SK-N-SH treated with all-trans-retinoic acid at 6 μM for 48 hours (cell line): ENCODE data around the gene ZNF84.
A peak's percentile ranks its signal among the peaks of the same experiment; 100 is the strongest.

Source experiments
- ATAC-seq: fragments of 200-7000 bp; cut with Tn5 transposase; 3 replicates; pipeline ENCODE4 v1.9.1; 2020; ENCODE audit warnings: mild to moderate bottlenecking, moderate library complexity
- ARNTL ChIP-seq: fragments of 450-650 bp; formaldehyde crosslinking; IDR thresholded peaks from 2 replicates; pipeline ENCODE4 v1.5.0; 2020; ENCODE audit warnings: low read depth, mild to moderate bottlenecking, moderate library complexity, borderline replicate concordance
- BACH2 ChIP-seq: fragments of 250-450 bp; sonication (Bioruptor Pico); IDR thresholded peaks from 2 replicates; pipeline ENCODE4 v1.9.0; 2021; ENCODE audit warnings: mild to moderate bottlenecking, borderline replicate concordance
- CREB5 ChIP-seq: fragments of 250-450 bp; sonication (Bioruptor Pico); IDR thresholded peaks from 2 replicates; pipeline ENCODE4 v1.5.1; 2020; ENCODE audit warnings: low read depth, mild to moderate bottlenecking, moderate library complexity
- CSDC2 ChIP-seq: fragments of 250-450 bp; sonication (Bioruptor Pico); IDR thresholded peaks from 2 replicates; pipeline ENCODE4 v1.5.0; 2020; ENCODE audit warnings: mild to moderate bottlenecking, moderate library complexity
- GLIS3 ChIP-seq: fragments of 250-450 bp; sonication (Bioruptor Pico); IDR thresholded peaks from 2 replicates; pipeline ENCODE4 v1.5.0; 2020; ENCODE audit warnings: mild to moderate bottlenecking, moderate library complexity
- ISL1 ChIP-seq: fragments of 250-450 bp; sonication (Bioruptor Pico); IDR thresholded peaks from 2 replicates; pipeline ENCODE4 v2.1.2; 2022; ENCODE audit warnings: mild to moderate bottlenecking, moderate library complexity
- OSR1 ChIP-seq: fragments of 250-450 bp; sonication (Bioruptor Pico); IDR thresholded peaks from 2 replicates; pipeline ENCODE4 v1.8.0; 2022; ENCODE audit warnings: moderate library complexity, mild to moderate bottlenecking, inconsistent platforms
- PATZ1 ChIP-seq: fragments of 250-450 bp; sonication (Bioruptor Pico); IDR thresholded peaks from 2 replicates; pipeline ENCODE4 v1.8.0; 2020; ENCODE audit warnings: mild to moderate bottlenecking, moderate library complexity, borderline replicate concordance
- POU6F1 ChIP-seq: fragments of 250-450 bp; sonication (Bioruptor Pico); IDR thresholded peaks from 2 replicates; pipeline ENCODE4 v1.8.0; 2021; ENCODE audit warnings: low read depth, mild to moderate bottlenecking, moderate library complexity, borderline replicate concordance
- PPARA ChIP-seq: fragments of 250-450 bp; sonication (Bioruptor Pico); IDR thresholded peaks from 2 replicates; pipeline ENCODE4 v1.5.0; 2020; ENCODE audit warnings: mild to moderate bottlenecking, borderline replicate concordance
- RARB ChIP-seq: fragments of 250-450 bp; sonication (Bioruptor Pico); IDR thresholded peaks from 2 replicates; pipeline ENCODE4 v1.8.0; 2021; ENCODE audit warnings: mild to moderate bottlenecking, moderate library complexity
- SNAI2 ChIP-seq: fragments of 250-450 bp; sonication (Bioruptor Pico); IDR thresholded peaks from 2 replicates; pipeline ENCODE4 v1.5.0; 2020; ENCODE audit warnings: mild to moderate bottlenecking, moderate library complexity
- TOX ChIP-seq: fragments of 250-450 bp; sonication (Bioruptor Pico); IDR thresholded peaks from 2 replicates; pipeline ENCODE4 v1.8.0; 2021; ENCODE audit warnings: mild to moderate bottlenecking, moderate library complexity, borderline replicate concordance
- TSHZ2 ChIP-seq: fragments of 250-450 bp; sonication (Bioruptor Pico); IDR thresholded peaks from 2 replicates; pipeline ENCODE4 v1.5.0; 2020; ENCODE audit warnings: mild to moderate bottlenecking, moderate library complexity
- ZFP3 ChIP-seq: fragments of 250-450 bp; sonication (Bioruptor Pico); IDR thresholded peaks from 2 replicates; pipeline ENCODE4 v1.5.0; 2020; ENCODE audit warnings: mild to moderate bottlenecking, moderate library complexity
- ZFP30 ChIP-seq: fragments of 450-650 bp; formaldehyde crosslinking; IDR thresholded peaks from 2 replicates; pipeline ENCODE4 v1.5.0; 2022; ENCODE audit warnings: mild to moderate bottlenecking, moderate library complexity
- ZNF70 ChIP-seq: fragments of 450-650 bp; formaldehyde crosslinking; IDR thresholded peaks from 2 replicates; pipeline ENCODE4 v1.5.0; 2020; ENCODE audit warnings: mild to moderate bottlenecking, moderate library complexity
- ZNF8 ChIP-seq: fragments of 450-650 bp; formaldehyde crosslinking; IDR thresholded peaks from 2 replicates; pipeline ENCODE4 v1.5.0; 2020; ENCODE audit warnings: mild to moderate bottlenecking, moderate library complexity

Gene ZNF84

GRCh38 chr12:133080026-133080367, 42.7 kb downstream of the ZNF84 start:
- peak; percentile 92 for ATAC-seq
- TF ChIP-seq TSHZ2 (CRISPR knock-in tag) (peak; percentile 36; the same call in 1 of the 2 replicates), PATZ1 (CRISPR knock-in tag) (no peak)
- TF ChIP-seq, all 23 proteins: peak for 1

GRCh38 chr12:133080368-133081158, 43.3 kb downstream of the ZNF84 start, which contains the start of gene ZNF140:
TSS of gene ZNF140 (plus strand) at chr12:133080923. CDS start at chr12:133081321, 398 bp downstream.
- TF ChIP-seq ZFP3 (CRISPR knock-in tag) (no peak), SNAI2 (CRISPR knock-in tag) (peak; percentile 71; the same call in 1 of the 2 replicates), TOX (CRISPR knock-in tag) (no peak), CSDC2 (no peak), ZNF70 (CRISPR knock-in tag) (no peak), PATZ1 (CRISPR knock-in tag) (peak; percentile 95), POU6F1 (CRISPR knock-in tag) (no peak), ZFP30 (CRISPR knock-in tag) (no peak), PPARA (CRISPR knock-in tag) (no peak), ARNTL (CRISPR knock-in tag) (no peak), RARB (CRISPR knock-in tag) (no peak), ISL1 (CRISPR knock-in tag) (no peak), TSHZ2 (CRISPR knock-in tag) (0 out of 2 replicates have a peak, but pooled peaks have one; percentile 13), GLIS3 (CRISPR knock-in tag) (no peak), ZNF8 (CRISPR knock-in tag) (0 out of 2 replicates have a peak, but pooled peaks have one; percentile 8), BACH2 (CRISPR knock-in tag) (no peak), CREB5 (CRISPR knock-in tag) (no peak), OSR1 (no peak)
- TF ChIP-seq, all 23 proteins: peak for 4
- peak; percentile 83 for ATAC-seq
